Measurements from ENCODE around the gene FMN1. TPM values are rescaled to one million over a fixed set of nuclear protein-coding genes. Genes with fewer than 3 reads are reported as not detected.

Gene FMN1
- total and polyA plus RNA-seq, 2 of the 8 experiments (the other 6 are each of a cell fraction or from before 2014, with no cell fraction given) = 0.27 to 3.7 TPM

- TF ChIP-seq CHD7 (IDR thresholded peaks at IDR 0.05; ENCODE audit: insufficient replicate concordance, low read length) (no peak), KDM4A (IDR thresholded peaks at IDR 0.05; ENCODE audit: low read depth, low read length, severe bottlenecking) (no peak), EZH2 (IDR thresholded peaks at IDR 0.05; ENCODE audit: low read depth, low read length, severe bottlenecking) (no peak), TAF7 (optimal IDR thresholded peaks at IDR 0.05; ENCODE audit: borderline replicate concordance, low read depth, low read length) (no peak), ASH2L (IDR thresholded peaks at IDR 0.05; ENCODE audit: low read length) (no peak), SP4 (IDR thresholded peaks at IDR 0.05; ENCODE audit: low read length) (no peak), SIN3A (conservative IDR thresholded peaks at IDR 0.05 in 1 of 2, IDR thresholded peaks at IDR 0.05 in 1 of 2; ENCODE audit: low read depth in 1 of 2, low read length in 2 of 2) (no peak), TEAD4 (IDR thresholded peaks at IDR 0.05; ENCODE audit: low read depth, low read length) (no peak), USF2 (IDR thresholded peaks at IDR 0.05; ENCODE audit: low read length) (no peak), FOSL1 (IDR thresholded peaks at IDR 0.05; ENCODE audit: insufficient read depth, low read depth, low read length) (no peak), MAFK (IDR thresholded peaks at IDR 0.05; ENCODE audit: low read depth, low read length) (no peak)
Observed at GRCh38 chr15:32722136-32722535, 472.4 kb downstream of the FMN1 start (continued).
